GM12878 (cell line): Measurements from ENCODE around the gene MUSK. TPM values are rescaled to one million over a fixed set of nuclear protein-coding genes. Genes with fewer than 3 reads are reported as not detected.

ENCODE experiments used
- ATAC-seq: fragments of 200-7000 bp; cut with Tn5 transposase; 3 replicates; pipeline ENCODE4 v1.9.1; 2020; ENCODE audit warnings: mild to moderate bottlenecking, moderate library complexity
- BruUV-seq: library from RNA; stranded (reverse); fragments of 400-500 nt; replicated peaks from 2 replicates; lab custom pipeline; 2021; lab: Mats Ljungman, UMichigan
- CTCF ChIA-PET: fragments of 300-600 bp; sonication (Branson Sonifier 250); formaldehyde crosslinking; extraction: SDS; loops from one replicate; lab custom pipeline; 2021; ENCODE audit warnings: inconsistent platforms; lab: Yijun Ruan, JAX
- POLR2A ChIA-PET: fragments of 350-600 bp; formaldehyde crosslinking; extraction: SDS; loops from one replicate; lab custom pipeline; 2021; ENCODE audit warnings: inconsistent platforms; lab: Charles Lee
- RAD21 ChIA-PET: fragments of 300-600 bp; sonication (Branson Sonifier 250); formaldehyde crosslinking; loops from one replicate; lab custom pipeline; 2023; ENCODE audit warnings: antibody characterized with exemption; ENCODE audit not compliant: unreplicated experiment; lab: Charles Lee
- SMC1A ChIA-PET: fragments of 300-600 bp; sonication (Branson Sonifier 250); formaldehyde crosslinking; loops from one replicate; lab custom pipeline; 2023; ENCODE audit not compliant: unreplicated experiment, uncharacterized antibody; lab: Charles Lee
- DNase-seq: peaks from one replicate; pipeline ENCODE4 v3.0.0-alpha.2; 2011; ENCODE audit warnings: low read depth, low spot score
- FAIRE-seq: peaks from 3 replicates; lab custom pipeline; 2011; peaks lifted over from hg19 to GRCh38; lab: Jason Lieb, UNC
- H2AFZ ChIP-seq: 2 replicates; pipeline ENCODE4 v1.6.0; 2011; ENCODE audit warnings: low read depth, low read length, control low read depth; ENCODE audit not compliant: control insufficient read depth
- H3K27ac ChIP-seq: 2 replicates; pipeline ENCODE4 v1.5.1; 2011; ENCODE audit warnings: control low read depth; ENCODE audit not compliant: control insufficient read depth, insufficient read depth
- H3K27me3 ChIP-seq, 2 experiments: replicated peaks in 1 of 2; 2 replicates each; pipeline versions ENCODE4 v1.6.0 to v1.6.1; 2011; ENCODE audit warnings: low read length in 1 of 2; ENCODE audit not compliant: control insufficient read depth in 2 of 2, insufficient read depth in 2 of 2
- H3K36me3 ChIP-seq, 2 experiments: 2 replicates each; pipeline ENCODE4 v1.5.1; 2011; ENCODE audit warnings: low read length in 1 of 2; ENCODE audit not compliant: control insufficient read depth in 2 of 2, insufficient read depth in 2 of 2
- H3K4me1 ChIP-seq: 2 replicates; pipeline ENCODE4 v1.6.1; 2011; ENCODE audit warnings: mild to moderate bottlenecking, low read length, moderate library complexity, mixed read lengths; ENCODE audit not compliant: control insufficient read depth, insufficient read depth
- H3K4me2 ChIP-seq: 2 replicates; pipeline ENCODE4 v1.6.0; 2011; ENCODE audit warnings: control low read depth; ENCODE audit not compliant: control insufficient read depth, insufficient read depth
- H3K4me3 ChIP-seq: fragments of 200-600 bp; sonication (generic); 2 replicates; pipeline ENCODE4 v1.5.1; 2016
- H3K79me2 ChIP-seq: 2 replicates; pipeline ENCODE4 v1.6.0; 2011; ENCODE audit warnings: low read length; ENCODE audit not compliant: control insufficient read depth, insufficient read depth
- H3K9ac ChIP-seq: 2 replicates; pipeline ENCODE4 v1.8.0; 2011; ENCODE audit warnings: low read length, control low read depth, mixed read lengths; ENCODE audit not compliant: control insufficient read depth, insufficient read depth
- H3K9me3 ChIP-seq: replicated peaks from 3 replicates; pipeline ENCODE4 v1.5.1; 2011; ENCODE audit warnings: mild to moderate bottlenecking, low read length; ENCODE audit not compliant: control insufficient read depth, insufficient read depth
- H4K20me1 ChIP-seq: 2 replicates; pipeline ENCODE4 v1.6.0; 2011; ENCODE audit not compliant: control insufficient read depth, insufficient read depth
- BRCA1 ChIP-seq: IDR thresholded peaks from 2 replicates; pipeline ENCODE4 v1.6.1; 2011; ENCODE audit warnings: low read depth, low read length, improper control_type of control experiment
- CHD4 ChIP-seq: fragments of 200-600 bp; sonication (generic); IDR thresholded peaks from 2 replicates; pipeline ENCODE4 v1.6.1; 2016; ENCODE audit warnings: mild to moderate bottlenecking
- EP300 ChIP-seq, 2 experiments: fragments of 150-350 bp in 1 of 2; IDR thresholded peaks; 2 replicates each; pipeline ENCODE4 v1.6.1; 2011 to 2012; ENCODE audit warnings: low read depth in 2 of 2, low read length in 2 of 2, borderline replicate concordance in 1 of 2, improper control_type of control experiment in 1 of 2, inconsistent platforms in 1 of 2; ENCODE audit not compliant: control insufficient read depth in 1 of 2
- ESRRA ChIP-seq: IDR thresholded peaks from 2 replicates; pipeline ENCODE4 v1.6.1; 2012; ENCODE audit warnings: mild to moderate bottlenecking, low read length, improper control_type of control experiment
- ETV6 ChIP-seq, 2 experiments: fragments of 450-650 bp in 1 of 2; IDR thresholded peaks in 1 of 2; conservative IDR thresholded peaks in 1 of 2; 2 replicates each; pipeline ENCODE4 v1.6.1; 2014; ENCODE audit warnings: antibody characterized with exemption in 1 of 2, borderline replicate concordance in 1 of 2, low read depth in 1 of 2, mild to moderate bottlenecking in 1 of 2, moderate library complexity in 1 of 2
- EZH2 ChIP-seq: IDR thresholded peaks from 2 replicates; pipeline ENCODE4 v1.6.1; 2012; ENCODE audit warnings: low read depth, mild to moderate bottlenecking, control low read depth, inconsistent platforms, low read length, borderline replicate concordance; ENCODE audit not compliant: control insufficient read depth
- FOXK2 ChIP-seq: fragments of 450-650 bp; IDR thresholded peaks from 2 replicates; pipeline ENCODE4 v1.6.1; 2017; ENCODE audit warnings: mild to moderate bottlenecking, moderate library complexity
- HDAC2 ChIP-seq: fragments of 200-600 bp; sonication (generic); IDR thresholded peaks from 2 replicates; pipeline ENCODE4 v1.6.1; 2017
- HDAC6 ChIP-seq: fragments of 200-600 bp; sonication (generic); IDR thresholded peaks from one replicate; pipeline ENCODE4 v1.8.0; 2017; ENCODE audit warnings: antibody characterized with exemption; ENCODE audit not compliant: unreplicated experiment
- NR2C1 ChIP-seq: fragments of 450-650 bp; IDR thresholded peaks from 2 replicates; pipeline ENCODE4 v1.6.1; 2017; ENCODE audit warnings: antibody characterized with exemption, mild to moderate bottlenecking, moderate library complexity
- SMC3 ChIP-seq: IDR thresholded peaks from 2 replicates; pipeline ENCODE4 v1.6.1; 2011; ENCODE audit warnings: low read length, improper control_type of control experiment, borderline replicate concordance
- SUPT20H ChIP-seq: IDR thresholded peaks from 2 replicates; pipeline ENCODE4 v1.6.1; 2011; ENCODE audit warnings: low read depth, mild to moderate bottlenecking, low read length, moderate library complexity, borderline replicate concordance; ENCODE audit not compliant: control insufficient read depth
- TCF12 ChIP-seq: IDR thresholded peaks from 2 replicates; pipeline ENCODE4 v1.6.1; 2011; ENCODE audit warnings: low read depth, mild to moderate bottlenecking, low read length
- TCF3 ChIP-seq: IDR thresholded peaks from 2 replicates; pipeline ENCODE4 v1.6.1; 2012; ENCODE audit warnings: low read depth, mild to moderate bottlenecking, low read length, borderline replicate concordance; ENCODE audit not compliant: insufficient read depth
- ZBED1 ChIP-seq: IDR thresholded peaks from 2 replicates; pipeline ENCODE4 v1.6.1; 2016; ENCODE audit warnings: borderline replicate concordance
- ZSCAN29 ChIP-seq: fragments of 450-650 bp; IDR thresholded peaks from 2 replicates; pipeline ENCODE4 v1.6.1; 2017; ENCODE audit warnings: mild to moderate bottlenecking, moderate library complexity
- WGBS: methylation state at CpG from one replicate; pipeline ENCODE4 v1.1.6; 2016; ENCODE audit warnings: low lambda C conversion rate; ENCODE audit not compliant: insufficient replicate concordance, insufficient coverage; ENCODE audit errors: missing lambda C conversion rate; 5-methylcytosine and 5-hydroxymethylcytosine counted together
- in situ Hi-C: fragments of 300-500 bp; cut with MboI; formaldehyde crosslinking; loops from 9 replicates; pipeline ENCODE4 v1.14.3; 2018; ENCODE audit warnings: mixed read lengths
- intact Hi-C: fragments of 100-400 bp; cut with micrococcal nuclease; formaldehyde crosslinking; loops from one replicate; pipeline ENCODE4 v1.14.2; 2022; ENCODE audit not compliant: unreplicated experiment
- polyA plus RNA-seq, 11 experiments: library from polyadenylated mRNA; depleted of rRNA in 4 of 11; unstranded in 6 of 11; stranded (reverse) in 5 of 11; fragments of >200 nt; fragmentation: Nextera tagmentation in 4 of 11; fragmentation: Illumina TruSeq in 1 of 11; extraction: Ambion mirVana in 4 of 11; extraction: Trizol in 1 of 11; gene quantifications; 1 replicate in 1 of 11; 2 replicates in 10 of 11; pipeline versions ENCODE4 v1.2.1 to v1.2.3, GENCODE V29; 2011 to 2016; ENCODE audit warnings: inconsistent platforms in 2 of 11, missing spikeins in 2 of 11, low read depth in 1 of 11
- total RNA-seq, 4 experiments: library from RNA; depleted of rRNA in 3 of 4; stranded (reverse); fragments of >200 nt in 3 of 4; fragmentation: Illumina TruSeq in 1 of 4; extraction: Trizol in 1 of 4; gene quantifications; 2 replicates each; pipeline versions ENCODE4 v1.2.1 to v1.2.3, GENCODE V29; 2013 to 2021
- TF ChIP-seq, protein P1 (sequence below): fragments of 450-650 bp; IDR thresholded peaks from 2 replicates; pipeline ENCODE4 v1.6.1; 2017; ENCODE audit warnings: mild to moderate bottlenecking, moderate library complexity
- TF ChIP-seq, protein P2 (sequence below): fragments of 450-650 bp; IDR thresholded peaks from 2 replicates; pipeline ENCODE4 v1.6.1; 2017; ENCODE audit warnings: antibody characterized with exemption, mild to moderate bottlenecking, moderate library complexity

MUSK gene
- total and polyA plus RNA-seq, 10 of the 15 experiments (the other 5 are each of a cell fraction or from before 2014, with no cell fraction given): 0.04 to 0.19 (median 0.10) TPM; not detected in 5

DNA sequence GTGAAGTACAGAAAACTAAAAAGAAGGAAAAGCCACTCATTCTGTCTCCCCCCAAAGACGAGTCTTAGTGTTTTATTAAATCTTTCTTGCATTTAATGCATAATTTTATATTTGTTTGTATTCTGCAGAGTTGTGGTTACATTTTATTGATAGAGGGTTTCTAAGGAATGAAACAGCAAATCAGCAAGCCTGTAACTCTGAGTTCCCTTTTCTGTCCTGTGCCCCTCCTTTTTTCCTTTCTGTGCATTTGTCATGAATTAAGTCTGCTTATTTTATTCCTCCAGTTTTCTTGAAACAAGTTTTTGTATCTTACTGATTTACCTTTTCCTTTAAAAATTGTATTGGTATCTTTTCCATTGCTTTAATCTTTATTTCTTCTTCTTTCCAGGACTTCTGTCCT is 132.8 kb downstream of the MUSK start:
- intact Hi-C loops (loop anchor here (10.0 kb wide), 1 partner anchor 107 kb away; no protein-coding TSS in a partner anchor), in situ Hi-C loops (no loop called here)
- H3K4me2 ChIP-seq: no peak overlapping the region
- DNase-seq (no peak), FAIRE-seq (no peak), ATAC-seq (no peak)
- no TSS peak for BruUV-seq
- peaks cover 6% of the 10 kb centered on the region; the same call in 1 of the 2 replicates for H3K4me1 ChIP-seq
- no peak overlapping the region for H3K9ac ChIP-seq
- no peaks in the 10 kb centered on the region for H3K36me3 ChIP-seq
- no peak overlapping the region for H3K4me3 ChIP-seq
- ChIA-PET POLR2A (interaction anchor here (0.5 to 1.0 kb wide), 4 partner anchors 9 to 175 kb away, joined by 3 to 4 read pairs (median 3); no protein-coding TSS in a partner anchor), CTCF (interaction anchor here (0.9 to 2.0 kb wide), 8 partner anchors 9 to 239 kb away, joined by 3 to 7 read pairs (median 3); no protein-coding TSS in a partner anchor), RAD21 (interaction anchor here (1.2 to 1.8 kb wide), 7 partner anchors 9 to 161 kb away, joined by 3 to 7 read pairs (median 3); no protein-coding TSS in a partner anchor), SMC1A (interaction anchor here (0.7 to 4.0 kb wide), 12 partner anchors 9 to 490 kb away, joined by 3 to 21 read pairs (median 4); no protein-coding TSS in a partner anchor)
- WGBS: 42% methylated on average over 1 of the region's 1 CpG
- no peaks in the 10 kb centered on the region for H3K79me2 ChIP-seq
- no peak overlapping the region for H2AFZ ChIP-seq
- no peak overlapping the region for H3K27ac ChIP-seq
- no peaks in the 10 kb centered on the region; the same call in 2 of the 3 replicates for H3K9me3 ChIP-seq
- no peaks in the 10 kb centered on the region for H3K27me3 ChIP-seq
- no peaks in the 10 kb centered on the region for H4K20me1 ChIP-seq
- no peak for TF ChIP-seq CHD4
- no peak for TF ChIP-seq TCF3
- TF ChIP-seq, protein P1, sequence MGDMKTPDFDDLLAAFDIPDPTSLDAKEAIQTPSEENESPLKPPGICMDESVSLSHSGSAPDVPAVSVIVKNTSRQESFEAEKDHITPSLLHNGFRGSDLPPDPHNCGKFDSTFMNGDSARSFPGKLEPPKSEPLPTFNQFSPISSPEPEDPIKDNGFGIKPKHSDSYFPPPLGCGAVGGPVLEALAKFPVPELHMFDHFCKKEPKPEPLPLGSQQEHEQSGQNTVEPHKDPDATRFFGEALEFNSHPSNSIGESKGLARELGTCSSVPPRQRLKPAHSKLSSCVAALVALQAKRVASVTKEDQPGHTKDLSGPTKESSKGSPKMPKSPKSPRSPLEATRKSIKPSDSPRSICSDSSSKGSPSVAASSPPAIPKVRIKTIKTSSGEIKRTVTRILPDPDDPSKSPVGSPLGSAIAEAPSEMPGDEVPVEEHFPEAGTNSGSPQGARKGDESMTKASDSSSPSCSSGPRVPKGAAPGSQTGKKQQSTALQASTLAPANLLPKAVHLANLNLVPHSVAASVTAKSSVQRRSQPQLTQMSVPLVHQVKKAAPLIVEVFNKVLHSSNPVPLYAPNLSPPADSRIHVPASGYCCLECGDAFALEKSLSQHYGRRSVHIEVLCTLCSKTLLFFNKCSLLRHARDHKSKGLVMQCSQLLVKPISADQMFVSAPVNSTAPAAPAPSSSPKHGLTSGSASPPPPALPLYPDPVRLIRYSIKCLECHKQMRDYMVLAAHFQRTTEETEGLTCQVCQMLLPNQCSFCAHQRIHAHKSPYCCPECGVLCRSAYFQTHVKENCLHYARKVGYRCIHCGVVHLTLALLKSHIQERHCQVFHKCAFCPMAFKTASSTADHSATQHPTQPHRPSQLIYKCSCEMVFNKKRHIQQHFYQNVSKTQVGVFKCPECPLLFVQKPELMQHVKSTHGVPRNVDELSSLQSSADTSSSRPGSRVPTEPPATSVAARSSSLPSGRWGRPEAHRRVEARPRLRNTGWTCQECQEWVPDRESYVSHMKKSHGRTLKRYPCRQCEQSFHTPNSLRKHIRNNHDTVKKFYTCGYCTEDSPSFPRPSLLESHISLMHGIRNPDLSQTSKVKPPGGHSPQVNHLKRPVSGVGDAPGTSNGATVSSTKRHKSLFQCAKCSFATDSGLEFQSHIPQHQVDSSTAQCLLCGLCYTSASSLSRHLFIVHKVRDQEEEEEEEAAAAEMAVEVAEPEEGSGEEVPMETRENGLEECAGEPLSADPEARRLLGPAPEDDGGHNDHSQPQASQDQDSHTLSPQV: no peak
- TF ChIP-seq SUPT20H: no peak
- TF ChIP-seq ETV6 (conservative IDR thresholded peaks at IDR 0.05 in 1 of 2, IDR thresholded peaks at IDR 0.05 in 1 of 2; ENCODE audit: borderline replicate concordance in 1 of 2, low read depth in 1 of 2): no peak
- TF ChIP-seq ZBED1: no peak
- TF ChIP-seq SMC3: no peak
- no peak for TF ChIP-seq EZH2
- TF ChIP-seq ESRRA: no peak
- no peak for TF ChIP-seq NR2C1
- no peak for TF ChIP-seq HDAC2
- no peak for TF ChIP-seq FOXK2
- no peak for TF ChIP-seq TCF12
- no peak for TF ChIP-seq EP300 (IDR thresholded peaks at IDR 0.05; ENCODE audit: borderline replicate concordance in 1 of 2, control insufficient read depth in 1 of 2, low read depth in 2 of 2, low read length in 2 of 2)
- TF ChIP-seq ZSCAN29: no peak
- no peak for TF ChIP-seq BRCA1
- TF ChIP-seq, protein P2, sequence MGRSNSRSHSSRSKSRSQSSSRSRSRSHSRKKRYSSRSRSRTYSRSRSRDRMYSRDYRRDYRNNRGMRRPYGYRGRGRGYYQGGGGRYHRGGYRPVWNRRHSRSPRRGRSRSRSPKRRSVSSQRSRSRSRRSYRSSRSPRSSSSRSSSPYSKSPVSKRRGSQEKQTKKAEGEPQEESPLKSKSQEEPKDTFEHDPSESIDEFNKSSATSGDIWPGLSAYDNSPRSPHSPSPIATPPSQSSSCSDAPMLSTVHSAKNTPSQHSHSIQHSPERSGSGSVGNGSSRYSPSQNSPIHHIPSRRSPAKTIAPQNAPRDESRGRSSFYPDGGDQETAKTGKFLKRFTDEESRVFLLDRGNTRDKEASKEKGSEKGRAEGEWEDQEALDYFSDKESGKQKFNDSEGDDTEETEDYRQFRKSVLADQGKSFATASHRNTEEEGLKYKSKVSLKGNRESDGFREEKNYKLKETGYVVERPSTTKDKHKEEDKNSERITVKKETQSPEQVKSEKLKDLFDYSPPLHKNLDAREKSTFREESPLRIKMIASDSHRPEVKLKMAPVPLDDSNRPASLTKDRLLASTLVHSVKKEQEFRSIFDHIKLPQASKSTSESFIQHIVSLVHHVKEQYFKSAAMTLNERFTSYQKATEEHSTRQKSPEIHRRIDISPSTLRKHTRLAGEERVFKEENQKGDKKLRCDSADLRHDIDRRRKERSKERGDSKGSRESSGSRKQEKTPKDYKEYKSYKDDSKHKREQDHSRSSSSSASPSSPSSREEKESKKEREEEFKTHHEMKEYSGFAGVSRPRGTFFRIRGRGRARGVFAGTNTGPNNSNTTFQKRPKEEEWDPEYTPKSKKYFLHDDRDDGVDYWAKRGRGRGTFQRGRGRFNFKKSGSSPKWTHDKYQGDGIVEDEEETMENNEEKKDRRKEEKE: no peak
- no peak for TF ChIP-seq HDAC6
